Body of pancreas (tissue), 4 donors: ENCODE data around the gene MBNL1. TPM values are rescaled to one million over a fixed set of nuclear protein-coding genes. Genes with fewer than 3 reads are reported as not detected.

ENCODE experiments used
- ATAC-seq: fragments of 150-250 bp; one replicate; pipeline ENCODE4 v1.9.1; 2016
- DNase-seq, 4 donors: peaks; one replicate each; pipeline ENCODE4 v3.0.0-alpha.2; 2019
- H3K27ac ChIP-seq, 4 donors: fragments of 200-600 bp; sonication (generic); 1 replicate in 3 of 4; 2 replicates in 1 of 4; pipeline versions ENCODE4 v1.5.1 to v1.6.1; 2016 to 2019; ENCODE audit warnings: mild to moderate bottlenecking in 1 of 4, mixed read lengths in 1 of 4, moderate library complexity in 1 of 4
- H3K27me3 ChIP-seq, 2 donors: fragments of 200-600 bp; sonication (generic); one replicate each; pipeline ENCODE4 v1.6.0; 2016; ENCODE audit warnings: mild to moderate bottlenecking in 1 of 2
- H3K36me3 ChIP-seq, 2 donors: fragments of 200-600 bp; sonication (generic); replicated peaks in 1 of 2; 2 replicates each; pipeline ENCODE4 v1.5.1; 2016; ENCODE audit warnings: low read depth in 2 of 2; ENCODE audit not compliant: insufficient read depth in 1 of 2
- H3K4me1 ChIP-seq: fragments of 200-600 bp; sonication (generic); one replicate; pipeline ENCODE4 v1.6.0; 2016
- H3K4me3 ChIP-seq, 2 donors: fragments of 200-600 bp; sonication (generic); 1 replicate in 1 of 2; 2 replicates in 1 of 2; pipeline ENCODE4 v1.5.1; 2016 to 2019
- H3K9me3 ChIP-seq, 3 donors: fragments of 200-600 bp; sonication (generic); 1 replicate in 2 of 3; 2 replicates in 1 of 3; pipeline ENCODE4 v1.5.1; 2016
- CTCF ChIP-seq, 7 experiments: fragments of 450-650 bp in 4 of 7; fragments of 200-600 bp in 3 of 7; sonication (generic) in 3 of 7; IDR thresholded peaks; one replicate each; pipeline ENCODE4 v1.5.1; 2016 to 2019; ENCODE audit warnings: antibody characterized with exemption in 7 of 7
- POLR2A ChIP-seq, 3 donors: fragments of 450-650 bp; IDR thresholded peaks; one replicate each; pipeline ENCODE4 v1.6.1; 2016; ENCODE audit warnings: antibody characterized with exemption in 3 of 3, mild to moderate bottlenecking in 2 of 3
- WGBS, 2 donors: methylation state at CpG; one replicate each; pipeline ENCODE4 v1.1.5; 2017; 5-methylcytosine and 5-hydroxymethylcytosine counted together
- intact Hi-C: fragments of 100-400 bp; cut with DNase I; formaldehyde crosslinking; loops from one replicate; pipeline ENCODE4 v1.15.1; 2023
- total RNA-seq, 2 donors: library from RNA; depleted of rRNA; stranded (reverse); fragments of >200 nt; gene quantifications; one replicate each; pipeline ENCODE4 v1.1.0, GENCODE V29; 2016

MBNL1 gene
- total RNA-seq, 2 donors from 2014 or later, result 77.3 to 82.4 TPM

DNA sequence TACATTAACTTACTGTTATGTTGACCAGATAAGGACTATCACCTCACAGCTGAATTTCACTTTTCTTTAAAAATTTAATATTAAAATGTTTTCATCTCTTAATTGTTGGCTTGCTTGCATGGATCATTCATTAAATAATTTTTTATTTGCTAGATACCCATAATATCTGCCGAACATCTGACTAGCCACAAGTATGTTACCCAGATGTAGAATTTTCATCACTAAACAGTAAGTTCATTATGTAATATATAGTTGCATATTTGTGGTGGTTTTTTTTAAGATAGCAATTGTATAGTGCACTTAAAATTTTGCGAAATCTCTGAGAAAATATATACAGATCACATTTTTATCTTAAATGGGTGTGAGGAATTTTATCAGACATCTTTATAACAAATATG, 190.4 kb downstream of the MBNL1 start:
- no peak for TF ChIP-seq POLR2A (IDR thresholded peaks at IDR 0.05)
- no peak for TF ChIP-seq CTCF (IDR thresholded peaks at IDR 0.05)
- 90 to 95% methylated on average over 2 of the region's 2 CpGs for WGBS, 2 donors
- Histone ChIP-seq H3K4me3 (no peak overlapping the region), H3K9me3 (no peaks in the 10 kb centered on the region), H3K4me1 (peaks cover 8% of the 10 kb centered on the region), H3K27me3 (no peaks in the 10 kb centered on the region), H3K27ac (no peak overlapping the region), H3K36me3 (peaks cover 0 to 13% of the 10 kb centered on the region in 2 donors)
- DNase-seq (no peak), ATAC-seq (no peak)
- intact Hi-C loops, result no loop called here

- TF ChIP-seq POLR2A (IDR thresholded peaks at IDR 0.05) (no peak), CTCF (IDR thresholded peaks at IDR 0.05) (no peak)
- WGBS, 2 donors, result 93 to 94% methylated on average over 2 of the region's 2 CpGs
- ATAC-seq (no peak), DNase-seq (no peak)
- Histone ChIP-seq H3K27me3 (no peaks in the 10 kb centered on the region), H3K36me3 (peaks cover 0 to 13% of the 10 kb centered on the region in 2 donors), H3K4me1 (peaks cover 8% of the 10 kb centered on the region), H3K27ac (no peak overlapping the region), H3K4me3 (no peak overlapping the region), H3K9me3 (no peaks in the 10 kb centered on the region)
- intact Hi-C loops, result no loop called here
These were observed 190.8 kb downstream of the MBNL1 start for GRCh38 chr3:152459572-152459971.

- Histone ChIP-seq H3K27ac (peak overlapping the region in 2 of 4 donors; percentile 1 to 41), H3K9me3 (no peaks in the 10 kb centered on the region), H3K27me3 (no peaks in the 10 kb centered on the region), H3K4me1 (peaks cover 8% of the 10 kb centered on the region), H3K36me3 (peaks cover 0 to 11% of the 10 kb centered on the region in 2 donors), H3K4me3 (no peak overlapping the region)
- peak; percentile 24 for ATAC-seq
- WGBS, 2 donors, result 32 to 35% methylated on average over 3 of the region's 3 CpGs
- DNase-seq, result no peak
- TF ChIP-seq POLR2A (IDR thresholded peaks at IDR 0.05) (no peak), CTCF (IDR thresholded peaks at IDR 0.05) (no peak)
- intact Hi-C loops, result no loop called here
These were observed 192.2 kb downstream of the MBNL1 start for GRCh38 chr3:152460936-152461335.

- ATAC-seq (no peak), DNase-seq (no peak)
- intact Hi-C loops, result no loop called here
- Histone ChIP-seq H3K9me3 (no peaks in the 10 kb centered on the region), H3K27me3 (no peaks in the 10 kb centered on the region), H3K27ac (peak overlapping the region in 1 of 4 donors; percentile 1), H3K4me3 (no peak overlapping the region), H3K4me1 (peaks cover 8% of the 10 kb centered on the region), H3K36me3 (peaks cover 0 to 8% of the 10 kb centered on the region in 2 donors)
- TF ChIP-seq POLR2A (IDR thresholded peaks at IDR 0.05), result no peak
- TF ChIP-seq CTCF (IDR thresholded peaks at IDR 0.05), result no peak
- 93 to 95% methylated on average over 1 of the region's 1 CpG for WGBS, 2 donors
These were observed 192.7 kb downstream of the MBNL1 start for GRCh38 chr3:152461460-152461859.

- intact Hi-C loops, result no loop called here
- Histone ChIP-seq H3K4me3 (no peak overlapping the region), H3K4me1 (peaks cover 2% of the 10 kb centered on the region), H3K9me3 (no peaks in the 10 kb centered on the region), H3K36me3 (peaks cover 0 to 6% of the 10 kb centered on the region in 2 donors), H3K27ac (no peak overlapping the region), H3K27me3 (no peaks in the 10 kb centered on the region)
- TF ChIP-seq CTCF (IDR thresholded peaks at IDR 0.05), result peak in 6 of 7 experiments; percentile 19 to 35 (median 30)
- TF ChIP-seq POLR2A (IDR thresholded peaks at IDR 0.05), result no peak
- WGBS, 2 donors, result 61 to 66% methylated on average over 7 of the region's 7 CpGs
- peak; percentile 38 for ATAC-seq
- DNase-seq, result no peak
These were observed 198.1 kb downstream of the MBNL1 start for GRCh38 chr3:152466784-152467183.
